Measurements from ENCODE around the gene AGBL4.

DNA sequence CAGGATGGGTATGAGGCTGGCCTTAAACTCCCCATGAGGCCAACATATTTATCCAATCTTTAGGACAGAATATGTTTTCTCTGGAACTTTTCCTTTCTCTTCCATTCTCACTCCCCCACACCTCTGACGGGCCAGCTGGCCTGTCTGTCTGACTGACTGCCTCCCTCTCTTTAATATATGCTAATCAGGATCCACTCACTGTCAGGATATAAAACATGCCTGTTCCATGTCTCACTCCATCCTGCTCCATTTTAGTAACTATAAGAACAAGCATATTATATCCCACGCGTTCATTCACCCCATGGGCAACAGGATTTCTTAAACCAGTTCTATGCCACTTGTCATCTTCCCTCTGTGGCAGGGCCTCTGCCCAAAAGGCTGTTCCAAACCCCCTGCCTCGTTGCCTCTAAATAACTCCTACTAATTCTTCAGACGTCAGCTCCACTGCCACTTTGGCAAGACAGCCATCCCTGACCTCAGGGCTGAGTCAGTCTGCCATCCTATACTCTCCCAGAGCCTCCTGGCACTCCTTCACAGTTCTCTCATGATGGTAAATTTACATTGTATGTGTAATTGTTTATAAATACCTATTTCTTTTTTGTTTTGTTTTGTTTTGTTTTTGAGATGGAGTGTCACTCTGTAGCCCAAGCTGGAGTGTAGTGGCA, 1467.4 kb downstream of the AGBL4 start:
- TF ChIP-seq EP300 (IDR thresholded peaks at IDR 0.05) = no peak
- TF ChIP-seq, protein P1, sequence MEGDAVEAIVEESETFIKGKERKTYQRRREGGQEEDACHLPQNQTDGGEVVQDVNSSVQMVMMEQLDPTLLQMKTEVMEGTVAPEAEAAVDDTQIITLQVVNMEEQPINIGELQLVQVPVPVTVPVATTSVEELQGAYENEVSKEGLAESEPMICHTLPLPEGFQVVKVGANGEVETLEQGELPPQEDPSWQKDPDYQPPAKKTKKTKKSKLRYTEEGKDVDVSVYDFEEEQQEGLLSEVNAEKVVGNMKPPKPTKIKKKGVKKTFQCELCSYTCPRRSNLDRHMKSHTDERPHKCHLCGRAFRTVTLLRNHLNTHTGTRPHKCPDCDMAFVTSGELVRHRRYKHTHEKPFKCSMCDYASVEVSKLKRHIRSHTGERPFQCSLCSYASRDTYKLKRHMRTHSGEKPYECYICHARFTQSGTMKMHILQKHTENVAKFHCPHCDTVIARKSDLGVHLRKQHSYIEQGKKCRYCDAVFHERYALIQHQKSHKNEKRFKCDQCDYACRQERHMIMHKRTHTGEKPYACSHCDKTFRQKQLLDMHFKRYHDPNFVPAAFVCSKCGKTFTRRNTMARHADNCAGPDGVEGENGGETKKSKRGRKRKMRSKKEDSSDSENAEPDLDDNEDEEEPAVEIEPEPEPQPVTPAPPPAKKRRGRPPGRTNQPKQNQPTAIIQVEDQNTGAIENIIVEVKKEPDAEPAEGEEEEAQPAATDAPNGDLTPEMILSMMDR (IDR thresholded peaks at IDR 0.05) = no peak
- no peak for TF ChIP-seq POLR2A (IDR thresholded peaks at IDR 0.05; ENCODE audit: low read depth)
- no peak for TF ChIP-seq POLR2AphosphoS5 (IDR thresholded peaks at IDR 0.05)
